ENCODE data around the gene PCYT1B.

DNA sequence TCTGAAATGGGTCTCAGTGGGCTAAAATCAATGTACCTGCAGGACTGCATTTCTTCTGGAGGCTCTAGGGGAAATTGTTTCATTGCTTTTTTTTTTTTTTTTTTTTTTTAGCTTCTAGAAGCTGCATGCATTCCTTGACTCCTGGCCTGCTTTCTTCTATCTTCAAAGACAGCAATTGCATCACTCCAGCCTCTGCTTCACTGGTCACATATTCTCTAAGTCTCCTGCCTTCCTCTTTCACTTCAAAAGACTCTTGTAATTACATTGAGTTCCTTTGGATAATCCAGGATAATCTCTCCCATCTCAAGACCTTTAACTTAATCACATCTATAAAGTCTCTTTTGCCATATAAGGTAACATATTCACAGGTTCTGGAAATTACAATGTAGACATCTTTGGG lies 11.3 kb upstream of the PCYT1B start:
- TF ChIP-seq, protein P1, sequence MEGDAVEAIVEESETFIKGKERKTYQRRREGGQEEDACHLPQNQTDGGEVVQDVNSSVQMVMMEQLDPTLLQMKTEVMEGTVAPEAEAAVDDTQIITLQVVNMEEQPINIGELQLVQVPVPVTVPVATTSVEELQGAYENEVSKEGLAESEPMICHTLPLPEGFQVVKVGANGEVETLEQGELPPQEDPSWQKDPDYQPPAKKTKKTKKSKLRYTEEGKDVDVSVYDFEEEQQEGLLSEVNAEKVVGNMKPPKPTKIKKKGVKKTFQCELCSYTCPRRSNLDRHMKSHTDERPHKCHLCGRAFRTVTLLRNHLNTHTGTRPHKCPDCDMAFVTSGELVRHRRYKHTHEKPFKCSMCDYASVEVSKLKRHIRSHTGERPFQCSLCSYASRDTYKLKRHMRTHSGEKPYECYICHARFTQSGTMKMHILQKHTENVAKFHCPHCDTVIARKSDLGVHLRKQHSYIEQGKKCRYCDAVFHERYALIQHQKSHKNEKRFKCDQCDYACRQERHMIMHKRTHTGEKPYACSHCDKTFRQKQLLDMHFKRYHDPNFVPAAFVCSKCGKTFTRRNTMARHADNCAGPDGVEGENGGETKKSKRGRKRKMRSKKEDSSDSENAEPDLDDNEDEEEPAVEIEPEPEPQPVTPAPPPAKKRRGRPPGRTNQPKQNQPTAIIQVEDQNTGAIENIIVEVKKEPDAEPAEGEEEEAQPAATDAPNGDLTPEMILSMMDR (IDR thresholded peaks at IDR 0.05): no peak
- no peak for TF ChIP-seq EZH2 (IDR thresholded peaks at IDR 0.05)
- no peak for TF ChIP-seq EZH2phosphoT487 (IDR thresholded peaks at IDR 0.05)
